ENCODE results near the gene NR4A1. TPM values are rescaled to one million over a fixed set of nuclear protein-coding genes. Genes with fewer than 3 reads are reported as not detected.

NR4A1 gene
- total RNA-seq, 1 experiment from 2014 or later, result 25.8 TPM

- no peak overlapping the region for H2AFZ ChIP-seq (ENCODE audit: low read length)
- no peak overlapping the region for H4K91ac ChIP-seq (ENCODE audit: insufficient read length, low read depth, low read length)
- H4K20me1 ChIP-seq (ENCODE audit: control insufficient read depth, insufficient read depth, insufficient read length), result no peaks in the 10 kb centered on the region
- H3K27me3 ChIP-seq (ENCODE audit: insufficient read depth, low read length), result no peaks in the 10 kb centered on the region; the same call in 1 of the 2 replicates
- no peak overlapping the region for H4K5ac ChIP-seq (ENCODE audit: insufficient read length, low read depth, low read length)
- H3K4ac ChIP-seq (ENCODE audit: low read depth, low read length), result no peak overlapping the region
- no peak overlapping the region for H4K8ac ChIP-seq (replicated peaks; ENCODE audit: insufficient read length, low read depth, low read length)
- H2BK12ac ChIP-seq (ENCODE audit: insufficient read length, low read depth, low read length), result no peak overlapping the region
- peaks cover 11 to 16% of the 10 kb centered on the region in 2 experiments for H3K4me1 Mint-ChIP-seq
- H3K4me1 ChIP-seq (ENCODE audit: insufficient read depth, low read length), result no peaks in the 10 kb centered on the region; the same call in 1 of the 2 replicates
- no peak for DNase-seq
- no peak overlapping the region for H3K4me3 Mint-ChIP-seq
- no peak overlapping the region for H3K27ac Mint-ChIP-seq
- no peak overlapping the region for H3K4me2 ChIP-seq (ENCODE audit: insufficient read depth, insufficient read length, low read length)
- no CpG with 5 or more reads among the region's 27 CpGs for WGBS (ENCODE audit: extremely low coverage, insufficient read length, low lambda C conversion rate)
- H2BK20ac ChIP-seq (ENCODE audit: low read depth, low read length, poor library complexity, severe bottlenecking), result no peak overlapping the region
- no peak overlapping the region for H2AK5ac ChIP-seq (ENCODE audit: insufficient read length, low read length)
- H3K23ac ChIP-seq (ENCODE audit: insufficient read length, low read depth, low read length), result no peak overlapping the region
- no peaks in the 10 kb centered on the region for H3K9me3 ChIP-seq (ENCODE audit: control insufficient read depth, low read depth, low read length)
- no peak overlapping the region for H2BK120ac ChIP-seq (ENCODE audit: low read depth, low read length, poor library complexity, severe bottlenecking)
- H3K79me1 ChIP-seq (ENCODE audit: insufficient read depth, low read depth, low read length, poor library complexity, severe bottlenecking), result no peaks in the 10 kb centered on the region
- no peak overlapping the region for H3T11ph ChIP-seq (ENCODE audit: low read length)
- H3K79me2 ChIP-seq (ENCODE audit: insufficient read depth, low read length), result no peaks in the 10 kb centered on the region
- no peak overlapping the region for H2BK15ac ChIP-seq (ENCODE audit: low read depth, low read length)
- no peak overlapping the region for H3K56ac ChIP-seq (ENCODE audit: insufficient read length, low read depth, low read length)
- no peak overlapping the region for H2BK5ac ChIP-seq (ENCODE audit: insufficient read length, low read length)
- H3K27me3 Mint-ChIP-seq (ENCODE audit: low read depth), result peaks cover 21% of the 10 kb centered on the region
- peaks cover 0 to 29% (median 28%) of the 10 kb centered on the region in 3 experiments; a peak in 5 of 7 replicates for H3K36me3 Mint-ChIP-seq (ENCODE audit: insufficient read depth in 1 of 3, low read depth in 3 of 3)
- H3K9ac ChIP-seq (ENCODE audit: extremely low read depth, insufficient read length, low read length), result no peak overlapping the region
- no peak overlapping the region for H3K14ac ChIP-seq (ENCODE audit: insufficient read depth, low read length)
- H3K23me2 ChIP-seq (ENCODE audit: insufficient read length, low read depth, low read length, poor library complexity, severe bottlenecking), result peaks cover 8% of the 10 kb centered on the region
- H3K9me3 Mint-ChIP-seq, result no peaks in the 10 kb centered on the region; a peak in 1 of 5 replicates
- no peak overlapping the region for H3K18ac ChIP-seq (ENCODE audit: insufficient read length, low read depth, low read length)
- no peak overlapping the region for H3K27ac ChIP-seq (ENCODE audit: insufficient read length, low read depth, low read length)
- TF ChIP-seq, protein P1, sequence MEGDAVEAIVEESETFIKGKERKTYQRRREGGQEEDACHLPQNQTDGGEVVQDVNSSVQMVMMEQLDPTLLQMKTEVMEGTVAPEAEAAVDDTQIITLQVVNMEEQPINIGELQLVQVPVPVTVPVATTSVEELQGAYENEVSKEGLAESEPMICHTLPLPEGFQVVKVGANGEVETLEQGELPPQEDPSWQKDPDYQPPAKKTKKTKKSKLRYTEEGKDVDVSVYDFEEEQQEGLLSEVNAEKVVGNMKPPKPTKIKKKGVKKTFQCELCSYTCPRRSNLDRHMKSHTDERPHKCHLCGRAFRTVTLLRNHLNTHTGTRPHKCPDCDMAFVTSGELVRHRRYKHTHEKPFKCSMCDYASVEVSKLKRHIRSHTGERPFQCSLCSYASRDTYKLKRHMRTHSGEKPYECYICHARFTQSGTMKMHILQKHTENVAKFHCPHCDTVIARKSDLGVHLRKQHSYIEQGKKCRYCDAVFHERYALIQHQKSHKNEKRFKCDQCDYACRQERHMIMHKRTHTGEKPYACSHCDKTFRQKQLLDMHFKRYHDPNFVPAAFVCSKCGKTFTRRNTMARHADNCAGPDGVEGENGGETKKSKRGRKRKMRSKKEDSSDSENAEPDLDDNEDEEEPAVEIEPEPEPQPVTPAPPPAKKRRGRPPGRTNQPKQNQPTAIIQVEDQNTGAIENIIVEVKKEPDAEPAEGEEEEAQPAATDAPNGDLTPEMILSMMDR (conservative IDR thresholded peaks at IDR 0.05), result no peak
These were observed 4.8 kb downstream of the NR4A1 start for GRCh38 chr12:52055731-52056711.

Measured in H9 (cell line).